ENCODE data around the gene ZFYVE1.
"Not testable (repeated sequence)": the region's sequence is repeated elsewhere in the genome, so short reads cannot be mapped to it uniquely, and the experiment has no call there.

The ZFYVE1 gene

DNA sequence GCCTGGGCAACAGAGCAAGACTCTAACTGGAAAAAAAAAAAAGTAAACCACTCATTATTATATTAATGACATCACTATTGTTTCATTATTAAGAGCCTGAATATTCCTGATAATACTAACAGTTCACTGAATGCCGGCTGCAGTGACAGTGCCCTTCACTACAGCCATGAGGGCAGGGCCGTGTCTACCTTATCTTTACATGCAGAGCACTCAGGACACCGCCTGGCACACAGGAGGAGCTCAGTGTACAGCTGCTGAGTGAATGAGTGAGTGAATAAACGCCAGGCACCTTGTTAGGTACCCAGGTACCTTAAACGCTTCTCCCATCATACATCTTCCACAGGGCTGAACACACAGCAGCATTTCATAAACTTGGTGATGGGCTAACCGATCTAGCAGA, 23.2 kb downstream of the ZFYVE1 start:
- DNase-seq, result no peak

DNA sequence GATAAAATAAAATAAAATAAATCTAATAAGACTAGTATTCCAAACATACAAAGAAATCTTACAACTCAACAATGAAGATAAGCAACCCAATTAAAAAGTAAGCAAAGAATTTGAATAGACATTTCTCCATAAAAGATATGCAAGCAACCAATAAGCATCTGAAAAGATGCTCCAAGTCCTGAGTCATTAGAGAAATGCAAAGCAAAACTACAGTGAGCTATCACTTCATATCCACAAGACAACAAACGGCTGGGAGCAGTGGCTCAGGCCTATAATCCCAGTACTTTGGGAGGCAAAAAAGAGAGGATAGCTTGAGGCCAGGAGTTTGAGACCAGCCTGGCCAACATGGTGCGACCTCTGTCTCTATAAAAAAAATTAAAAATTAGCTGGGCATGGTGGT, 26.8 kb downstream of the ZFYVE1 start:
- no peak for DNase-seq

DNA sequence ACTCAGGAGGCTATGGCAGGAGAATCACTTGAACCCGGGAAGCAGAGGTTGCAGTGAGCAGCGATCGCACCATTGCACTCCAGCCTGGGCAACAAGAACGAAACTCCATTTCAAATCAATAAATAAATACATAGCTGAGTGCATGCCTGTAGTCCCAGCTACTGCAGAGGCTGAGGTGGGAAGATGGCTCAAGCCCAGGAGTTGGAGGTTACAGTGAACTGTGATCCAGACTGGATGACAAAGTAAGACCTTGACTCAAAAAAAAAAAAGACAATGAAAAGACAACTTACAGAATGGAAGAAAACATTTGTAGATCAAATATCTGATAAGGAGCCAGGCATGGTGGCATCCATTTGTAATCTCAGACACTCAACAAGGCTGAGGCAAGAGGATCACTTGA, 27.6 kb downstream of the ZFYVE1 start:
- no peak for DNase-seq

DNA sequence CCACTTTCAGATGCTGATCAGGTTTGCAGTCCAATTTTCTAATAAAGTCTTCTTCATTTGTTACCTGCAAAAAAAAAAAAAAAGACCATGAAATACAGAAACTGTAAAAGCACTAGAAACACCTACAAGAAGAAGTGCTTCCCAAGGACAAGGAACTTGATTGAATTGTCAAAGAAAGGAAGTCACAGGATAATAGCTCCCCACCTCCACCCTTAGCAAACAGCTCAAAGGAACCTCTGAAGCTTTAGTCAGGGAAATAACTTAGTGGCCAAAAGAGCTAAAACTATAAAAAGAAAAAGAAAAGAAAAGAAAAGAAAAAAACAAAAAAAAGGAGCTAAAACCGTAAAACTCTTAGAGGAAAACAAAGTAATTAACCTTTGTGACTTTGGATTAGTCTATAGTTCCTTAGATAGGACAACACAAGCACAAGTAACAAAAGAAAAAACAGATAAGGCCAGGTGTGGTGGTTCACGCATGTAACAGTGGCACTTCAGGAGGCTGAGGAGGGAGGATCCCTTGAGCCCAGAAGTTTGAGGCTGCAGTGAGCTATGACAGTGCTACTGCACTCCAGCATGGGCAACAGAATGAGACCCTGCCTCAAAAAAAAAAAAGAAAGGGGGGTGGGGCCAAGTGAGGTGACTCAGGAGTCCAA, 28.5 kb downstream of the ZFYVE1 start:
- no peak for DNase-seq

DNA sequence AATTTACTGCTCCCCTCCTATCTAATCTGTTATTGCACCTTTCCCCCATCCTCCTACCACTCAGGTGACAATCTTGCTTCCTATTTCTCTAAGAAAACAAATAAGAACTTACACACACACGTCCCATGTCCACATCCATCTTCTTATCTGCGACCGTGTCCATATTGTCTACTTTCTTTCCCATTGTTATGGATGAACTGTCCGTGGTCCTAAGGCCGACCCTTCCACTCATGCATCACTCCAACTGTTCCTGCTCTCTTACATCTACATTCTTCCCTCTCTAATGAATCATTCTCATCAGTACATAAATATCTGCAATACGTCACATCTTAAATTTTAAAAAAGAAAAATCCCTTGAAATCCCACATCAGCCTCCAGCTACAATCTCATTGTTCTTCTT, 30.0 kb downstream of the ZFYVE1 start:
- no peak for DNase-seq

DNA sequence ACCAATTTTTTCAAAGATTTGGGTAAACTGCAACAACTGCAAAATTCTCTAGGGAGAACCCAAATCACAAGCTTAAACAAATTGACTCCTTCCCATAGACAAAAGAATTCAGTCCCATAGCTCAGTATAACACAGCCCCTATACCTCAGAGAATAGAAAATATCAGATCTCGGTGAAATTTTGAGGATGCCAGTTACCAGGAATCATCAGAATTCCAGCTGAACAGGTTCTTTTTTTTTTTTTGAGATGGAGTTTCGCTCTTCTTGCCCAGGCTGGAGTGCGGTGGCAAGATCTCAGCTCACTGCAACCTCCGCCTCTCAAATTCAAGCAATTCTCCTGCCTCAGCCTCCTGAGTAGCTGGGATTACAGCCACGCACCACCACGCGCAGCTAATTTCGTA, 36.7 kb downstream of the ZFYVE1 start:
- DNase-seq, result no peak

DNA sequence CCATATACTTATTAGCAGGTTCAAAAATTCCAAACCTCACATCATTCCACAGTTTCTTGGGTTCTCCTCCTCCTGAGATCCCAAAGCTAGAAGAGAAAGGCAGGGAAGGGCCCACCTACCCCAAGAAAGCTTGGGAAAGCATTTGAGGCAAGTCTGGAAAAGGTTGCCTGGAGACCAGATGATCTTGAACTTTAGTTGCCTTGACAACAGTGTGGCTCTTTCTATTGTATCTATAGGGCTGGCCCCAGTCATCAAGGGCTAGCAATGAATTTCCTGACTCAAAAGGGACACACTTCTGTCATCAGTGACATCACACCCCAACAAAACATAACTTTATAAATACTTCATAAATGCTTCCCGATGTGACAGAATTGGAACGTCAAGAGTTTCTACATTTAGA, 40.0 kb downstream of the ZFYVE1 start:
- no peak for DNase-seq

DNA sequence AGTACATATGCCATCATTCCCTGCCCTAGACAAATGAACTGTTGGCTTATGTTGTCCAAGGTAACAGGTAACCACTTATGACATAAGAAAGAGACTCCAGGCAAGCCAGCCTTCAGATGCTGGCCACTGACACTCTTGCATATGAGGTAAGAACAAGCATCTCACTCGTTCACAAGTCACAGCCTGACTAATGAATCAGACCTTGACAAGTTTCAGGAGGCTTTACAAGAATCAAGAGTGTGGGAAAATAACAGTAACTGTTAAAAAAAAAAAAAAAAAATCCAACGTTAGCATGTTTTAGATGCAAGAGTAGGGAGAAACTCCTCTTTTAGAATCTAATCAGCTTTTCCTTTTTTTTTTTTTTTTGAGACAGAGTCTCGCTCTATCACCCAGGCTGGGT, 40.7 kb downstream of the ZFYVE1 start:
- no peak for DNase-seq

DNA sequence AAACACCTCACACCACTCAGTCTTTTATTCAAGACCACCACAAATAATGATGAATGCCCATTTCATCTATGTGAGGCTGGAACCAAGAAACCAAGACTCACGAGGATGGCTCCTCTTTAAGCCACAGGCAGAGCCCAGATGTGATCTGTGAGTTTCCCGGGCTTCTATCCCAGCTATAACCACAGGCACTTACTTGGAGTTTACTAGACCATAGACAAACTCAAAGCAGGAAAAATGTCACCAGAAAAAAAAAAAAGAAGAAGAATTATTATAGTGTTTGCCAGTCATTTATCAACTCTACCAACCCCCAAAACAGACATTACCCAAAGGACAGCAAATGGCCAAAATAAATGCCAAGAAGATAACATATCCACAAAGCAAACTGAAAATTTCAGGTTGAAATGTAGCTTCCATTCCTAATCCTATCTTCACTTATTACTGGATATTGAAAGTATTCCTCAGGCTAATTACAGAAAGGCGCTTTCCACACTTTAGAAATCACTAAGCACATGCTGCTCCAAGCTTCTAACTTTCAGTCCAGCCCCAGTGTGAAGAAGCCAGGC, 44.7 kb downstream of the ZFYVE1 start:
- DNase-seq, result no peak

DNA sequence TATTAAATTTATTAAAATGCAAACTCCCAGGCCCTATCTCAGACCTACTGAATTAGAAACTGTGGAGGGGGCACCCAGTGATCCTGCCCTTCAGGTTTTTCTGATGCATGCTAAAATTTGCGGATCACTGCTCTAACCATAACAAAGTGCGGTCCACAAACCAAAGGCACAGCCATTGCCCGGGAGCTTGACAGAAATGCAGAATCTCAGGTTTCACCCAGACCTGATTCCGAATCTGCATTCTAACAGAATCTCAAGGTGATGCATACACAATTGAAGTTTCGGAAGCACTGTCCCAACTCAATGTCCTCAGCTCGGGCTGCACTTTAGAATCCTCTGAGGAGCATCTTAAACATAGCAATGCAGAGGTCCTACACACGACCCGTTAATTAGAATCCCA, 46.0 kb downstream of the ZFYVE1 start:
- DNase-seq, result no peak

DNA sequence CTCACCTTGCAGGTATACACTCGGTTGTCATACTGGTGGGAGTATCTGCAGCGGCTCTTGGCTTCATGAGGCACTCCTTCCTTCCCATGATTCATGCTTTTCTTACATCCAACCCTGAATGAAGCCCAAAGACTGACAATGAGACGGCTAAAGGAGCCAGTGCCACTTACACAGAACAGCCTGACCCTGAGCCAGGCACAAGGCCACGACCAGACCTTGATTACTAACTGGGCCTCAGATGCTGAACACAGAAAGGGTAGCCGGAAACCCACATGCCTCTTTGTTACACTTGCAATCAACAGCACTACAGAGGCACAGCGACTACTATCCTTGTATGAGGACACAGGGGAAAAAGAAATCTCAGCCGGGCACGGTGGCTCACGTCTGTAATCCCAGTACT, 48.0 kb downstream of the ZFYVE1 start:
- no peak for DNase-seq

DNA sequence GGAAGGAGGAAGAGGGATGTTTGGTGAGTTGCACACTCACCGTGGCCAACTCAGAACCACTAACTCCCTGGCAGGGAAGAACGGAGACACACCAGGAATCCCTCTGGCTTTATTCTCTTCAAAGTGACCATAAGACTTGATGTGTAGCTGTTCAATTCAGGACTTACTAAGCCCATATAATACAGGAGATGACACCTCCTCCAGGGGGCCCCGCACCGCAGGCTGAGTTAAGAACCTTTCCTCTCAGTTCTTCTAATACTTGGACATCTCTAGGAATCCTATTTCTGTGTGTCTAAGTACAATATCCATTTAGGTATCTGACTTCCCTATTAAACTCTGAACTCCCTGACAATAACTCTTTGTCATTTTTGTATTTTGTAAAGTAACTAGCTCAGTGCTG, 51.1 kb downstream of the ZFYVE1 start:
- DNase-seq, result no peak

DNA sequence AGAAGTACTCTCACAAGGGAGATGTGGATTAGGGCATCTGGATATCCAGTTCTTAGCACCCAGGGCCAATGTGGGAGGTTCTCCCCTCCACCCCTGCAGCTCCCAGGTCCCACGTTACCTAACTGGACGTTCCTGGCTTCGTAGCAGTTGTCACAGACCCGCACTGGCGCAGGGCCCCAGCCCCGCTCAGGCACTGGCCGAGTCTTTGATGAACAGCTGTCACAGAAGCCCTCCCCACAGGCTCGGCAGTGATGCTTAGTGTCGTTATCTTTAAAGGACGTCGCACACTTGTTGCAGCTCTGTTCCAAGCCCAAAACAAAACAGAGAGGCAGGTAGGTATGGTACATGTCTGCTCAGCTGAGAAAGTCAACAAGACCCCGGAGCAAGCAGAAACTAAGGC, 52.2 kb downstream of the ZFYVE1 start:
- DNase-seq, result no peak

DNA sequence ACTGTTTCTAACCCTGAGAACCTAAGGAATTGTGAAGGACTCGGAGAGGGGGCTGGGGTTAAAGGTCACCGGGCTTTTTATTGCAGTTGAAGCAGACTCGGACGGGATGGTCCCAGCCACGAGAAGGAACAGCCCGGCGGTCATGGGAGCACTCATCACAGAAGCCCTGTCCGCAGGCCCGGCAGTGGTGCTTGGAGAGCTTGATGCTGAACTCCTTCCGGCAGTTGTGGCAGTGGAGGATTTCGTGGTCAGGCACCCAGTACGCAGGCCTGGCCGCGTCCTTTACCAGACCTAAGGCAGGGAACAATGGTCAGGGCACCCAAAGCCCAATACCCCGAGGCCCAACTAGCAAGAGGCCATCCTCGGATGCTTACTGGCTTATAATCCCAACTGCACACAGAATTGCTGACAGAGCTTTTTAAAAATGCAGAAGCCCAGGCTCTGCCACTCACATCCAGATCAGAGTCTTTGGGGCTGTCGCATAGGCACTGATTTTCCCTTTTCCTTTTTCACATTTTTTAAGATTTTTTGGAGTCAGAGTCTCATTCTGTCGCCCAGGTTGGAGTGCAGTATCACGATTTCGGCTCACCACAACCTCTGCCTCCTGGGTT, 56.0 kb downstream of the ZFYVE1 start:
- DNase-seq, result no peak

DNA sequence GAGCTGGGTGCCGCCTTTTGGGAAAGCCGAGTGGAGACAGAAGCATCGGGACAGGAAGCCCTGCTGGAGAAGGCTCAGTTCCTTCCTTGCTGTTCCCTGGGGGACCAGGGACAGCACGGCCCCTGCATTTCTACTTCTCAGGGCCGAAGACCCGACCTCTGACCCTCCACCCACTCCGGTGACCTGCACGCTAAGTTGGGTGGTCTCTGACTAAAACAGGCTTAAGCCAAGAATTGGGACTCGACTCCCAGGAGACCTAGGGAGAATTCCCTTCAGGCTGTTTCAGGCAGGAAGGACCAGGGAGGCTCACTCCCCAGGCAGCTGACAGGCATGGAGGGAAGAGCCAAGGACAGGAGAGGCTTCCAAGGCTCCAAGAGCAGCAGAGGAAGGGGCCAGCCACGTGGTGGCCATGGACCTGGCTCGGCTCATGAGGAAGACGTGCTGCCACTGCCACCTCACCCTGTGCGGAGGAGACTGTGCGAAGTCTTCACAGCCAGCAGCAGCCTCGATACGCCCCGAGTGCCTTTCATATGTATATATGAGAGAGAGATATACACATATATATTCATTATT, 56.8 kb downstream of the ZFYVE1 start:
- DNase-seq, result no peak

DNA sequence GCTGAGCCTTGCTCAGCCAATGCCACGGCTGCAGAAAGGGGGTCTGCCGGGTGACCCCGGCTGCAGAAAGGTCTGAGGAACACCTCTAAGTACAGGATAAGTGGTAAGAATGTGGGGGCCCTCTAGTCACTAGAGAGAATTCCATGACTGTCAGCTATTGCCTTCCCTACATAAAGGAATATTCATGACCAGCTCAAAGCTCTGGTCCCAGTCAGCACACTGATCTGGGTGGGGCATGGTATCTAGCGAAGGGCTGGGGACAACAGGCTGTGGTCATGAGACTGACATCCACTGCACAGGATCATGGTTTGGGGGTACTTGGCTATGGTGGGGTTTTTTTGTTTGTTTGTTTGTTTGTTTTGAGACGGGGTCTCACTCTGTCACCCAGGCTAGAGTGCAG, 58.6 kb downstream of the ZFYVE1 start:
- no peak for DNase-seq

DNA sequence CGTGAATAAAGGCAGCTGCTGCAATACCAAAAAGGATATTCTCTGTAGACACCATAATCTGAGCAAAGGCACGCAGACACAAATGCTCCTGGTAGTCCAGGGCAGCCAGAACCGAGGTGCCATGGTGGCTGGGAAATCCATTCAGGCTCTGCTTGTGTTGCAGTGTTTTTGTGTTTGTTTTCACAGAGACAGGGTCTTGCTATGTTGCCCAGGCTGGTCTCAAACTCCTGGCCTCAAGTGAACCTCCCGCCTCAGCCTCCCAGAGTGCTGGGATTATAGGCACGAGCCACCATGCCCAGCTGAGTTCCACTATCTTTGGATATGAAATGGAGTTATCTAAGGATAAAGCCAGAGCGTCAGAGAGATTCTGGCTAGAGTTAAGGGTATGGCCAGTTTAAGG, 60.9 kb downstream of the ZFYVE1 start:
- DNase-seq, result no peak

DNA sequence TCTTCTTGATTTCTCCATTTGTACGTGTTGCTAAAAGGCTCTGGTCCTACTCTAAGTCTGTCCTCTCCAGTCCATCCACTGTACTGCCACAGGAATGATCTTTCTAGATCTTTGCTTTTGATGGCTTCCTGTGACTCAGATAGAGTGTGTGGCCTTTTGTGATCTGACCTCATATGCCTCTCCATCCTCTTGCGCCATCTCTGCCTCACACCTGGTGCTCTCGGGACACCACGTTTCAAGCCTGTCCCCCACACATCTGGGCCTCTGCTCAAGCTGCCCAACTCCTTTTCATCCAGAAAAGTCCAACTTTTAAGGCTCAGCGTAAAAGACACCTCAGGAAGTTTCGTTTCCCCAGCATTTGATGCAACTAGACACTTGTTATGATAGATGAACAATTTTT, 61.7 kb downstream of the ZFYVE1 start:
- DNase-seq, result no peak

DNA sequence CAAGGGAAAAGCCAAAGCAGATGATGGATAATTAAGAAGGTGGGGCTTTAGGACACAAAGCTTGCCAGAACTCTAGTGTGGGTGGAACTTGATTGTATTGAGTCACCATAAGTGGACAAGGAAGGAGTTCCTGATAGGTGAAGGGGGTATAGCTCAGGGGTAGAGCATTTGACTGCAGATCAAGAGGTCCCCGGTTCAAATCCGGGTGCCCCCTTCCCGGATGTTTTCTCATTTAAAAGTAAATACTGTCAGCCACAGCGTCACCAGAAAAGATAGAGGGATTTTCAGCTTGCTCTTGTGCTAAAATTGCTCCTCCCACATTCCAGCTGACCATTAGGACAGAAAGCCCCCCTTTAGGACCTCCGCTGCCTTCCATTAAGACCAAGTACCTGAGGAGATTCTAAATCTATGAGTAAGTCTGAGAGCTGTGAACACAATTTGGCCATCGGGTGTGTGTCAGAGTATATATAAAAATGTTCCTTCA, 64.0 kb downstream of the ZFYVE1 start:
- DNase-seq, result no peak

DNA sequence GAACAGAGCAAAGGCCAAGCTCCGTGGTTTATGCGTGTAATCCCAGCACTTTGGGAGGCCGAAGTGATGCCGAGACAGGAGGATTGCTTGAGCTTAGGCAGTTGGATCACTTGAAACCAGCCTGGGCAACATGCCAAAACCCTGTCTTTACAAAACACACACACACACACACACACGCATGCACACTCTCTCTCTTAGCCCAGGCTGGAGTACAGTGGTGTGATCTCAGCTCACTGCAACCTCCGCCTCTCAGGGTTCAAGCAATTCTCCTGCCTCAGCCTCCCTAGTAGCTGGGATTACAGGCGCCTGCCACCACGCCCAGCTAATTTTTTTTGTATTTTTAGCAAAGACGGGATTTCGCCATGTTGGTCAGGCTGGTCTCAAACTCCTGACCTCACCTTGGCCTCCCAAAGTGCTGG, 64.6 kb downstream of the ZFYVE1 start:
- DNase-seq, result not testable (repeated sequence)

DNA sequence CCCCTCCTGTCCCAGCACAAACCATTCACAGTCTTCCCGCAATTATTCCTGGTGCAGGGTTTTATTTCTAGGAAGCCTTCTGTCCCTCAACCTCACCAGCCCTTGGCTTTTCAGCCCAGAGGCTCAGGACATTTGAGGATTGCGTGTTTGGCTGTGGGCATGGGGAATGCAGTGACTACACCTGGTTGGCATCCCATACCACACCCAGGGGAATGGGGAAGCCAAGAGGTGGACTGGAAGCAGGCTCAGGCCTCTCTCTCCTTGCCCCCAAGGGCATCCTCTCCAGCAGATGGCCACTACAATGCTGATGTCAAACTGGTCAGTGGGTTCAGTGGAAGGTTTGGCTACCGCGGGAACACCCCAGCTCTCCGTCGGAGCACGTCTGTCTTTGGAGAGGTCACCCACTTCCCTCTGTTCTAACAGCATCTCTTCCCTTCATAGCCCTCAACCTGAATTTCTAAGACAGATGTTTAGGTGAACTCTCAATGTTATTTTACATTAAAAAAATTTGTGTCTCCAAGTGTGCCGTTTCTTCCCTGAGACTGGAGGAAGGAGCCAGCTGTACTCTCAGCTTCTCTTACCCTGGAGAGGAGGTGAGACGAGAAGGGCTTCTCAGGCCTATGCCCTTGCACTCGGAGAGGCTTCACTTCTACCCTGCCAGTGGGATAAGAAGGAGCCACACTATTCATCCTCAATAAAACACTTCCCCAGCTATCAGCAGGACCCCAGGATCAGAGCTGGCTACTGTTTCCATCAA, 65.1 kb downstream of the ZFYVE1 start:
- DNase-seq, result no peak

DNA sequence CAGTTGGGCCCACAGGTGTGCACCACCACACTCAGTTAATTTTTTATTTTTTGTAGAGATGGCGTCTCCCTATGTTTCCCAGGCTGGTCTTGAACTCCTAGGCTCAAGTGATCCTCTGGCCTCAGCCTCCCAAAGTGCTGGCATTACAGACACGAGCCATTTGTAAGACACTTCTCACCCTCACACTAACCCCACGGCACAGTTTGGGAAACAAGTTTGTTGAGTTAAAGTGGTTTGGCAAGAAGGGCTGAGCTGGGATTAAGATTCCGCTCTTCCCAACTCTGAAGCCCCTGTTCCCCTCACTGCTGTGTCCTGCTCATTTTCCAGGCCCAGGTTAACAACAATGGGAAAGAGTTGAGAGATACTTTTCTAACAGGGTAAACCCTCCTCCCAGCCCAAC, 65.9 kb downstream of the ZFYVE1 start:
- not testable (repeated sequence) for DNase-seq

DNA sequence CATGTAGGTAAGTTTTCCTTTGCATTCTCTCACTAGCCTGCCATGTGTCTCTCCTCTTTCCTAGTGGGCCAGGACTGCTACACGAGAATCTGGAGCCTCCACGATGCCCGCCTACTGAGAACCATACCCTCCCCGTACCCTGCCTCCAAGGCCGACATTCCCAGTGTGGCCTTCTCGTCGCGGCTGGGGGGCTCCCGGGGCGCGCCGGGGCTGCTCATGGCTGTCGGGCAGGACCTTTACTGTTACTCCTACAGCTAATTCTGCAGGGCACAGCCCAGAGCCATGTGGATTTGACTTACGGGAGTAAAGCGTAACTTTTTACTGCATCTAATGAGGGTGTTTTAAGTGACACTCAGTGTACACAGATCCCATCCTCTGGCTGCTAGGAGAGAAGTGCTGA, 68.4 kb downstream of the ZFYVE1 start:
- no peak for DNase-seq

DNA sequence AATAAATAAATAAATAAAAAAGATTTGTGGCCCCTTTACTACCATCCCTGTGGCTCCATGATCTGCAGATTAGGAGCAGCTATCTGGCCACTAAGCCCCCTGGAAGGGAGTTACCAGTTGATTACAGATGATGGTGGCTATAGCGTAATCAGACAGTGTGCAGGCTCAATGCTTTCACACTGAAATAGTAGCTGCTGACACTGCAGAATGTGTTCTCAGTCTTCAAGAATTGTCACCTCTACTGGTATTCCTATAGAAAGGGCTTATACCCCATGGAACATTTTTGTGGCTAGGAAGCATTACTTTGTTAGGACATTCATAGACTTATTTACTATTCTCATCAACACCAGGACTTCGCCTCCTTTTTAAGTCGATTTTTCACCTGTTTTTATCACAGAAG, 69.7 kb downstream of the ZFYVE1 start:
- DNase-seq, result no peak
